ENCODE measurements around the gene PWWP2B. TPM values are rescaled to one million over a fixed set of nuclear protein-coding genes. Genes with fewer than 3 reads are reported as not detected.

PWWP2B gene
- total and polyA plus RNA-seq, 2 of the 4 experiments (the other 2 are of a cell fraction): 1.7 to 2.2 TPM

GRCh38 chr10:132423966-132424861, 27.2 kb downstream of the PWWP2B start:
- H3K9me1 ChIP-seq (ENCODE audit: insufficient read depth, low read length): peaks cover 6% of the 10 kb centered on the region
- peak overlapping the region; percentile 56 for H2AK9ac ChIP-seq (replicated peaks; ENCODE audit: low read depth, low read length, poor library complexity)
- H3K27ac ChIP-seq (ENCODE audit: insufficient read depth, low read length): no peak overlapping the region
- peaks cover 8% of the 10 kb centered on the region for H3K4me1 ChIP-seq (ENCODE audit: control insufficient read depth, insufficient read depth, low read length)
- no peak overlapping the region for H2BK120ac ChIP-seq (ENCODE audit: low read depth, low read length)
- CTCF ChIA-PET: no interaction called here
- no peak for ATAC-seq (ENCODE audit: low read depth)
- no peak overlapping the region for H3K14ac ChIP-seq (replicated peaks; ENCODE audit: low read depth, low read length)
- H4K5ac ChIP-seq (ENCODE audit: low read depth, low read length): no peak overlapping the region
- POLR2A ChIA-PET (ENCODE audit: unreplicated experiment): no interaction called here
- no peak overlapping the region for H3K56ac ChIP-seq (ENCODE audit: extremely low read depth, insufficient read depth, low read length)
- no peak overlapping the region for H3K4me2 ChIP-seq (ENCODE audit: low read depth, low read length)
- H3K9me3 ChIP-seq (ENCODE audit: control insufficient read depth, insufficient read depth, low read length): no peaks in the 10 kb centered on the region
- peak overlapping the region; percentile 7 for H2AFZ ChIP-seq (replicated peaks; ENCODE audit: low read length, poor library complexity)
- H4K91ac ChIP-seq (ENCODE audit: insufficient read depth, low read depth, low read length): no peak overlapping the region
- H3K18ac ChIP-seq (ENCODE audit: low read depth, low read length): no peak overlapping the region
- no peaks in the 10 kb centered on the region for H4K20me1 ChIP-seq (ENCODE audit: insufficient read depth, low read length)
- H2BK5ac ChIP-seq (ENCODE audit: low read depth, low read length, poor library complexity, severe bottlenecking): no peak overlapping the region
- H4K8ac ChIP-seq (ENCODE audit: low read depth in 2 of 2, low read length in 2 of 2): no peak overlapping the region
- H3K4ac ChIP-seq (ENCODE audit: low read depth, low read length): no peak overlapping the region
- dilution Hi-C loops (cut with HindIII; ENCODE audit: low sequenced_read_pairs, unreplicated experiment) (no loop called here), intact Hi-C loops (cut with micrococcal nuclease) (no loop called here), in situ Hi-C loops (cut with MboI; ENCODE audit: low sequenced_read_pairs) (no loop called here)
- WGBS, 2 experiments (ENCODE audit: extremely low coverage in 2 of 2, insufficient read length in 1 of 2): 89% methylated on average over 11 of the region's 21 CpGs; no CpG with 5 or more reads in 1 of the 2 experiments
- H2BK20ac ChIP-seq (ENCODE audit: low read depth, low read length): no peak overlapping the region
- BruUV-seq (replicated peaks): no TSS peak
- no peak overlapping the region for H2BK15ac ChIP-seq (ENCODE audit: low read depth, low read length)
- H3K9ac ChIP-seq (ENCODE audit: low read depth, low read length): no peak overlapping the region
- peaks cover 0 to 5% of the 10 kb centered on the region in 2 experiments; a peak in 1 of 4 replicates for H3K79me1 ChIP-seq (ENCODE audit: low read depth in 1 of 2, low read length in 2 of 2)
- no peak overlapping the region for H2AK5ac ChIP-seq (ENCODE audit: low read depth, low read length)
- H3K4me3 ChIP-seq (ENCODE audit: insufficient read depth, low read depth, low read length): no peak overlapping the region
- H3K36me3 ChIP-seq (ENCODE audit: control insufficient read depth, insufficient read depth, low read length): no peaks in the 10 kb centered on the region
- no peak for TF ChIP-seq FOS (IDR thresholded peaks at IDR 0.05; ENCODE audit: low read depth, low read length)
- no peak for TF ChIP-seq RCOR1 (IDR thresholded peaks at IDR 0.05; ENCODE audit: insufficient replicate concordance, low read length)
- TF ChIP-seq RFX5 (IDR thresholded peaks at IDR 0.05; ENCODE audit: low read depth, low read length): no peak
- TF ChIP-seq, protein P1, sequence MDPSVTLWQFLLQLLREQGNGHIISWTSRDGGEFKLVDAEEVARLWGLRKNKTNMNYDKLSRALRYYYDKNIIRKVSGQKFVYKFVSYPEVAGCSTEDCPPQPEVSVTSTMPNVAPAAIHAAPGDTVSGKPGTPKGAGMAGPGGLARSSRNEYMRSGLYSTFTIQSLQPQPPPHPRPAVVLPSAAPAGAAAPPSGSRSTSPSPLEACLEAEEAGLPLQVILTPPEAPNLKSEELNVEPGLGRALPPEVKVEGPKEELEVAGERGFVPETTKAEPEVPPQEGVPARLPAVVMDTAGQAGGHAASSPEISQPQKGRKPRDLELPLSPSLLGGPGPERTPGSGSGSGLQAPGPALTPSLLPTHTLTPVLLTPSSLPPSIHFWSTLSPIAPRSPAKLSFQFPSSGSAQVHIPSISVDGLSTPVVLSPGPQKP (IDR thresholded peaks at IDR 0.05; ENCODE audit: borderline replicate concordance, low read depth, low read length): no peak
- TF ChIP-seq MAFK (IDR thresholded peaks at IDR 0.05; ENCODE audit: low read depth, low read length): no peak
- TF ChIP-seq CTCF (conservative IDR thresholded peaks at IDR 0.05; ENCODE audit: low read depth, low read length): no peak
- no peak for TF ChIP-seq MXI1 (IDR thresholded peaks at IDR 0.05; ENCODE audit: borderline replicate concordance, low read depth, low read length)
- no peak for TF ChIP-seq BHLHE40 (IDR thresholded peaks at IDR 0.05; ENCODE audit: low read depth, low read length)
- no peak for TF ChIP-seq SMC3 (IDR thresholded peaks at IDR 0.05; ENCODE audit: low read depth, low read length)
- DNase-seq: no peak
- no peaks in the 10 kb centered on the region for H3K27me3 ChIP-seq (ENCODE audit: control insufficient read depth, insufficient read depth, low read length)
- no peak overlapping the region for H3K23ac ChIP-seq (ENCODE audit: low read depth, low read length)

Data from IMR-90 (cell line).